Karpas-422 (cell line): ENCODE data around the gene STBD1. TPM values are rescaled to one million over a fixed set of nuclear protein-coding genes. Genes with fewer than 3 reads are reported as not detected.
"Not testable (repeated sequence)": the region's sequence is repeated elsewhere in the genome, so short reads cannot be mapped to it uniquely, and the experiment has no call there.

Experiments
- DNase-seq: peaks from one replicate; pipeline ENCODE4 v3.0.0-alpha.2; 2015
- H2AFZ ChIP-seq: fragments of 200-600 bp; sonication (generic); 2 replicates; pipeline ENCODE4 v1.6.1; 2014; ENCODE audit warnings: antibody characterized with exemption, low read length, mixed read lengths
- H3K27ac ChIP-seq: fragments of 200-600 bp; sonication (generic); 2 replicates; pipeline ENCODE4 v1.5.1; 2014; ENCODE audit warnings: mild to moderate bottlenecking, low read length, moderate library complexity
- H3K27me3 ChIP-seq: fragments of 200-600 bp; sonication (generic); 2 replicates; pipeline ENCODE4 v1.6.1; 2014; ENCODE audit warnings: low read length, mixed read lengths
- H3K36me3 ChIP-seq: fragments of 200-600 bp; sonication (generic); 2 replicates; pipeline ENCODE4 v1.6.1; 2014; ENCODE audit warnings: low read length, mixed read lengths; ENCODE audit not compliant: insufficient read depth
- H3K4me1 ChIP-seq: fragments of 200-600 bp; sonication (generic); 2 replicates; pipeline ENCODE4 v1.6.1; 2014; ENCODE audit warnings: mild to moderate bottlenecking, low read length, mixed read lengths
- H3K4me2 ChIP-seq: fragments of 200-600 bp; sonication (generic); 2 replicates; pipeline ENCODE4 v1.6.1; 2014; ENCODE audit warnings: low read length, low read depth, mild to moderate bottlenecking; ENCODE audit not compliant: poor library complexity, severe bottlenecking
- H3K4me3 ChIP-seq: fragments of 200-600 bp; sonication (generic); 2 replicates; pipeline ENCODE4 v1.5.1; 2014; ENCODE audit warnings: mild to moderate bottlenecking, antibody characterized with exemption, low read length, mixed read lengths
- H3K79me2 ChIP-seq: fragments of 200-600 bp; sonication (generic); 2 replicates; pipeline ENCODE4 v1.6.1; 2014; ENCODE audit warnings: mild to moderate bottlenecking, low read length, mixed read lengths
- H3K9ac ChIP-seq: fragments of 200-600 bp; sonication (generic); 2 replicates; pipeline ENCODE4 v1.6.0; 2014; ENCODE audit warnings: low read length
- H3K9me2 ChIP-seq: fragments of 200-600 bp; sonication (generic), shearing (Covaris generic); replicated peaks from 2 replicates; pipeline ENCODE4 v1.6.0; 2014; ENCODE audit warnings: mild to moderate bottlenecking, low read length, moderate library complexity; ENCODE audit not compliant: insufficient read depth
- H3K9me3 ChIP-seq: fragments of 300-700, 200-600 bp; sonication (generic); 2 replicates; pipeline ENCODE4 v1.6.1; 2014; ENCODE audit warnings: low read length, mixed read lengths
- H4K20me1 ChIP-seq: fragments of 200-600 bp; sonication (generic); 2 replicates; pipeline ENCODE4 v1.6.1; 2014; ENCODE audit warnings: mild to moderate bottlenecking, antibody characterized with exemption, low read length, low read depth; ENCODE audit not compliant: insufficient read depth
- total RNA-seq: library from RNA; depleted of rRNA; stranded (reverse); fragments of >200 nt; shearing (Covaris generic); gene quantifications from 2 replicates; pipeline ENCODE4 v1.2.3, GENCODE V29; 2014; ENCODE audit warnings: low replicate concordance

Gene STBD1
- total RNA-seq, 1 experiment from 2014 or later, result not detected

DNA sequence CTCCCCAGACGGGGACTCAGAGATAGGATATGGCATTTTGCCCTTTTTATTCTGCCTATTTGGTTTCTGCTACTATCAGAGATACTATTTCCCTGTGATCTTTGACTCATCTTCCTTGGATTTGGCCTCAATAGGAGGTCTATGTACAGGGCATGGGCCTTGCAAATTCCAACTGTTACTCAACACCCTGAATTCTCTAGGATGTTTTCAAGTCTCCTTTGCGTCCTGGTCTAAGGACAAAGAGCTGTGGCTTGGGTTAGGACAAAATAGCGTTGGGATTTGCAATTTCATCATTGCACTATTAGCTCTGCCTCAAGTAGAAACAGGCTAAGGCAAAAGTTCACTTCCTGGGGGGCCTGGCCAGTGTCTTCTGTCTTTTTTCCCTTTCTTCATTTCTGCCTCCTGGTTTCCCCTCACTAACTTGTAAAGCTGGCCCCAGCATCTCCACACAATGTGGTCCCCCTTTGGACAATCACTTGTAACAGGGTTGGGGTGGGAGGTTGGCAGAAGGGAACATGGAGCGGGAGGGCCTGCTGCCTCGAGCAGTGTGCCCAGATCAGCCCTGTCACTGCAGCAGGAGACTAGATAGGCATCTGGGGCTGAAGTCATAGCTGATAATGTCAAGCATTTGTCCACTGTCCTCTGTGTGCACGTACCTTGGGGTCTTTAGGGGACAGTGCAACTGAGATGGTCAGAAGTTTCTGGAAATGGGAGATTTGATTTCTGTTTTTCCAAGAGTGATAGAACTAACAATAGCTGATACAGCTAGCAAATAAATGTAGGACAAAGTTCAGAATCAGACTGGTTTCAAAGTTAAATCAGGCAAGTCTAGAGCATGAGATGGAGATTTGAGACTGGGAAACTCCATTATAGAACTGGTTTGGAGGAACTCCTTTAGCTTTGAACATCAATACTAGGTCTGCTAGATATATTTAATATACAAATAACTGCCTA lies 25.8 kb upstream of the STBD1 start:
- no peak for DNase-seq
- Histone ChIP-seq H3K36me3 (no peaks in the 10 kb centered on the region), H3K27me3 (no peaks in the 10 kb centered on the region), H3K4me1 (no peaks in the 10 kb centered on the region), H3K4me2 (no peak overlapping the region), H3K79me2 (no peaks in the 10 kb centered on the region), H4K20me1 (no peaks in the 10 kb centered on the region), H3K27ac (no peak overlapping the region), H3K9me2 (no peaks in the 10 kb centered on the region), H3K9ac (no peak overlapping the region), H3K4me3 (no peak overlapping the region), H2AFZ (no peak overlapping the region), H3K9me3 (no peaks in the 10 kb centered on the region)

DNA sequence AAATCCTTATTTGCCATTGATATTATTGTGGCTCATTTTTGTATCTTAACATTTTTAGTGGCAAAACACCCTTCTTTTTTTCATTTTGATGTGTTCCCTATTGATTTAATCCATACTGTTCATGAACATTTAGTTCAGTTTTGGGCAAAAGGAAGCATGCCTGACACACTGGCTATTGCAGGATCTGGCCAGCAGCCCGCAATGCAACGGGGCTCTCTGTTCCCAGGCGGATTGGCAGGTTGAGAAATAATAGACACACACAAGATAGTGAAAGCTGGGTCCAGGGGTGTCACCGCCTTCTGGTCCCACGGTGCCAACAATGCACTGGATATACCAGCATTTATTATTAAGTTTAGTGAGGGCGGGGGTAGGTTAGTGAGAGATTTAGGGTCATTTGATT lies 24.9 kb upstream of the STBD1 start:
- not testable (repeated sequence) for H3K4me3 ChIP-seq, H3K27me3 ChIP-seq, H3K9me3 ChIP-seq, H3K4me1 ChIP-seq, H3K27ac ChIP-seq, H4K20me1 ChIP-seq, H3K79me2 ChIP-seq, H3K4me2 ChIP-seq, H3K36me3 ChIP-seq, DNase-seq, H3K9ac ChIP-seq, H2AFZ ChIP-seq, H3K9me2 ChIP-seq

- Histone ChIP-seq H3K27ac (no peak overlapping the region), H3K4me1 (no peaks in the 10 kb centered on the region), H3K36me3 (no peaks in the 10 kb centered on the region), H3K4me2 (no peak overlapping the region), H3K9me3 (no peaks in the 10 kb centered on the region), H3K27me3 (no peaks in the 10 kb centered on the region), H3K9ac (no peak overlapping the region), H3K79me2 (no peaks in the 10 kb centered on the region), H3K9me2 (no peaks in the 10 kb centered on the region), H3K4me3 (no peak overlapping the region), H4K20me1 (no peaks in the 10 kb centered on the region), H2AFZ (no peak overlapping the region)
- DNase-seq, result no peak
Measured at GRCh38 chr4:76282941-76283689, 23.4 kb upstream of the STBD1 start.

- H3K4me1 ChIP-seq, result no peaks in the 10 kb centered on the region
- H3K9ac ChIP-seq, result no peak overlapping the region
- no peaks in the 10 kb centered on the region for H3K27me3 ChIP-seq
- H3K9me2 ChIP-seq, result no peaks in the 10 kb centered on the region
- no peaks in the 10 kb centered on the region for H3K79me2 ChIP-seq
- no peaks in the 10 kb centered on the region for H3K9me3 ChIP-seq
- no peaks in the 10 kb centered on the region for H4K20me1 ChIP-seq
- no peak overlapping the region for H2AFZ ChIP-seq
- no peaks in the 10 kb centered on the region for H3K36me3 ChIP-seq
- no peak for DNase-seq
- no peak overlapping the region for H3K4me3 ChIP-seq
- H3K27ac ChIP-seq, result no peak overlapping the region
- H3K4me2 ChIP-seq, result no peak overlapping the region
Measured at GRCh38 chr4:76283900-76284299, 22.6 kb upstream of the STBD1 start.

GRCh38 chr4:76287811-76288210 lies 18.7 kb upstream of the STBD1 start:
- H3K27me3 ChIP-seq, DNase-seq, H3K9me2 ChIP-seq, H3K79me2 ChIP-seq, H3K4me3 ChIP-seq, H3K4me2 ChIP-seq, H3K36me3 ChIP-seq, H3K4me1 ChIP-seq, H3K27ac ChIP-seq, H3K9me3 ChIP-seq, H3K9ac ChIP-seq, H2AFZ ChIP-seq, H4K20me1 ChIP-seq: not testable (repeated sequence)

GRCh38 chr4:76292730-76293129 lies 13.8 kb upstream of the STBD1 start:
- no peak overlapping the region for H3K9ac ChIP-seq
- H3K27me3 ChIP-seq, result no peaks in the 10 kb centered on the region

GRCh38 chr4:76293772-76294171 lies 12.8 kb upstream of the STBD1 start:
- Histone ChIP-seq H3K36me3 (no peaks in the 10 kb centered on the region), H3K9me3 (no peaks in the 10 kb centered on the region), H3K9ac (no peak overlapping the region), H3K27me3 (no peaks in the 10 kb centered on the region), H3K27ac (no peak overlapping the region), H3K9me2 (no peaks in the 10 kb centered on the region), H2AFZ (no peak overlapping the region), H4K20me1 (no peaks in the 10 kb centered on the region), H3K4me1 (no peaks in the 10 kb centered on the region), H3K4me3 (no peak overlapping the region), H3K4me2 (no peak overlapping the region), H3K79me2 (no peaks in the 10 kb centered on the region)
- DNase-seq, result no peak

More at GRCh38 chr4:76292730-76293129, 13.8 kb upstream of the STBD1 start:
- H3K9me3 ChIP-seq, result no peaks in the 10 kb centered on the region
- H3K36me3 ChIP-seq, result no peaks in the 10 kb centered on the region
- no peak overlapping the region for H3K27ac ChIP-seq
- no peak overlapping the region for H3K4me3 ChIP-seq
- H2AFZ ChIP-seq, result no peak overlapping the region
- H3K4me1 ChIP-seq, result no peaks in the 10 kb centered on the region
- no peak for DNase-seq
- H3K4me2 ChIP-seq, result no peak overlapping the region
- H3K9me2 ChIP-seq, result no peaks in the 10 kb centered on the region
- no peaks in the 10 kb centered on the region for H4K20me1 ChIP-seq
- no peaks in the 10 kb centered on the region for H3K79me2 ChIP-seq

GRCh38 chr4:76296286-76296820 lies 10.2 kb upstream of the STBD1 start:
- H3K4me1 ChIP-seq, result no peaks in the 10 kb centered on the region
- no peak overlapping the region for H3K4me2 ChIP-seq
- no peak overlapping the region for H3K27ac ChIP-seq
- H4K20me1 ChIP-seq, result no peaks in the 10 kb centered on the region
- no peaks in the 10 kb centered on the region for H3K9me2 ChIP-seq
- no peak overlapping the region for H3K9ac ChIP-seq
- no peaks in the 10 kb centered on the region for H3K27me3 ChIP-seq
- H2AFZ ChIP-seq, result no peak overlapping the region
- H3K36me3 ChIP-seq, result no peaks in the 10 kb centered on the region
- no peak for DNase-seq
- no peaks in the 10 kb centered on the region for H3K79me2 ChIP-seq
- no peak overlapping the region for H3K4me3 ChIP-seq
- H3K9me3 ChIP-seq, result no peaks in the 10 kb centered on the region
